ENCODE results near the gene PIAS4. TPM values are rescaled to one million over a fixed set of nuclear protein-coding genes. Genes with fewer than 3 reads are reported as not detected.
"Not testable (repeated sequence)": the region's sequence is repeated elsewhere in the genome, so short reads cannot be mapped to it uniquely, and the experiment has no call there.

The PIAS4 gene
- polyA plus RNA-seq (ENCODE audit: insufficient read length), result 25.0 TPM

- DNase-seq (ENCODE audit: low read depth), result peak; percentile 84
Measured at GRCh38 chr19:4007021-4007835, at the start of gene PIAS4. TSS of gene PIAS4 (plus strand) at chr19:4007736. CDS start at chr19:4007761, 25 bp downstream.

DNA sequence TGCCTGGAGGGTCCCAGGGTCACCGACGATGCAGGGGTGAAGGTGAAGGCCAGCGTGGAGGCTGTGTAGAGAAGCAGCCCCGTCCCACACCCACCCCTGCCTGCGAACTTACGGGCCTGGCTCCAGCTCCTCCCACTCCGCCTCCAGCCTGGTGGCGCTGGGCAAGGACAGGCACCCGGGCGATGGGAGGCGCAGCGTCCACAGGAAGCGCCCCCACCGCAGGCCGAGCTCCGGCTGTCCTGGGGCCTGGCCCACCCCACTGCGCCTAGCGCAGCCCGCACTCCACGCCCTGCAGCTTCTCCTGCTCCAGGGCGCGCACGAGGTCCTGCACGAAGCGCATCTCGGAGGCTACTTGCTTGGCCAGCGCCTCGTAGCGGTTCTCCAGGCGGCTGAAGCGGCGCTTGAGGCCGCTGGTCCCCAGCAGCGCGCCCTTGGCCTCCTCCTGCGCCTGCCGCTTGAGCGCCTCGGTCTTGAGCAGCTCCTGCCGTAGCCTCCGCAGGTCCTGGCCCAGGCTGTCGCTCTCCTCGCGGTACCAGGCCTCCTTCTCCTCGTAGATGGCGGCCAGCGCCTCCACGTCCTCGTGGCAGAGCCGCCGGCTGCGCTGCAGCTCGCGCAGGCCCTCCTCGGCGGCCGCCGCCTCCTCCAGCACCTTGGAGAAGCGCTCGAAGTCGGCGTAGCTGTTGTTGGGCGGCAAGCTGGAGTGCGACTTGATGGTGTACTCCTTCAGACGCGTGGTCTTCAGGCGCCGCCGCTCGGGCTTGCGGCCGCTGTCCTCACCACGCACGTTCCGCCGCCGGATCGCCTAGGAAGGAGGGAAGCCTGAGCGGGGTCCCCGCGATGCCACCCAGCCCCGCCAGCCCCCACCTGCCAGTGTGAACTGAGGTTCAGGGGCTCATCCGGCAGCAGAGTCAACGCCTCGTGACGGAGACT is 48.4 kb upstream of the PIAS4 start:
- DNase-seq (ENCODE audit: low read depth), result no peak

GRCh38 chr19:3959766-3960131 is 47.8 kb upstream of the PIAS4 start:
- no peak for DNase-seq (ENCODE audit: low read depth)

GRCh38 chr19:3961007-3961406 is 46.5 kb upstream of the PIAS4 start:
- no peak for DNase-seq (ENCODE audit: low read depth)

- no peak for DNase-seq (ENCODE audit: low read depth)
Measured at GRCh38 chr19:3963458-3964255, 43.9 kb upstream of the PIAS4 start.

- no peak for DNase-seq (ENCODE audit: low read depth)
Measured at GRCh38 chr19:3964256-3965194, 43.0 kb upstream of the PIAS4 start.

DNA sequence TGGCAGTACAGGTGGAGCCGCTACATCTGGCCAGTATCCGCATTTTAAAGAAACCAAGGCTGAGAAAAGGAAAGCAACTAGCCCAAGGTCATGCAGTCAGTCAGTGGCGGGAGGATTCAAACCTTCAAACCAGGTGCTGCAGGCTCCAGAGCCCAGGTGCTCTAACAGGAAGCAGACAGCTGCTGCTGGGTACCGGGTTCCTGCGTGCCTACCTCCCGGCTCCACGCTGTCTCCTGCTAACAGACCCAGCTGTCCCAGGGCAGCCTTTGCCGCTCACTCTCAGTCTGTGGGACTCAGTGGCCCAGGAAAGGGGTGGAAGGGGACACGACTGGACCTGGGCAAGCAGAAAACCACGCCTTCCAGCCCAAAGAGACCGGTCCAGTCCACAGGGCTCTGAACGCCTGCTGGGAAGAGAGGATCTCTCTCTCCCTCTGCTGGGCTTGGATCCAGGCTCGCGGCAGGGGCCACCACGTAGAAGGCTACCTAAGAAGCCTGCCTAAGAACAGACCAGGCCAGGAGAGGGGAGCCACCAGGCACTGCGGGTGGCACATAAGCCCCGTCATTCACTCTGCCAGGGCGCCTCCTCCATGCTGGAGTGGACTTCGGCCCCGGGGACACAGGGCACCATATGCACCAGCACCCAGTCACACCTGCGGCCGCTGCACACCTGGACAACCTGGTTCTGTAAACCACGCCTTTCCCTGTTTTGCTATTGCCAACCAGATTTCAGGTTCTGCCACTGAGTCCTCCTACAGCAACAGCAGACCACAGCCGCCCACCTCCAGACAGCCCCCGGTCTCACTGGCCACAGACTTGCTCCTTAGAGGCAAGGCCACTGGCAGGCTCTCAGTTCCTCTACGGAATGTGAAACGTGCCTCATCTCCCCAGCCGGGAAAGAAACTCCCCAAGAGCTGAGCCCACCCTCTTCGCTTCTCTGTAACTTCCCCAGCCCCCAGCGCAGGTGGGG is 41.2 kb upstream of the PIAS4 start:
- DNase-seq (ENCODE audit: low read depth), result no peak

GRCh38 chr19:3967983-3968382 is 39.6 kb upstream of the PIAS4 start:
- not testable (repeated sequence) for DNase-seq (ENCODE audit: low read depth)

DNA sequence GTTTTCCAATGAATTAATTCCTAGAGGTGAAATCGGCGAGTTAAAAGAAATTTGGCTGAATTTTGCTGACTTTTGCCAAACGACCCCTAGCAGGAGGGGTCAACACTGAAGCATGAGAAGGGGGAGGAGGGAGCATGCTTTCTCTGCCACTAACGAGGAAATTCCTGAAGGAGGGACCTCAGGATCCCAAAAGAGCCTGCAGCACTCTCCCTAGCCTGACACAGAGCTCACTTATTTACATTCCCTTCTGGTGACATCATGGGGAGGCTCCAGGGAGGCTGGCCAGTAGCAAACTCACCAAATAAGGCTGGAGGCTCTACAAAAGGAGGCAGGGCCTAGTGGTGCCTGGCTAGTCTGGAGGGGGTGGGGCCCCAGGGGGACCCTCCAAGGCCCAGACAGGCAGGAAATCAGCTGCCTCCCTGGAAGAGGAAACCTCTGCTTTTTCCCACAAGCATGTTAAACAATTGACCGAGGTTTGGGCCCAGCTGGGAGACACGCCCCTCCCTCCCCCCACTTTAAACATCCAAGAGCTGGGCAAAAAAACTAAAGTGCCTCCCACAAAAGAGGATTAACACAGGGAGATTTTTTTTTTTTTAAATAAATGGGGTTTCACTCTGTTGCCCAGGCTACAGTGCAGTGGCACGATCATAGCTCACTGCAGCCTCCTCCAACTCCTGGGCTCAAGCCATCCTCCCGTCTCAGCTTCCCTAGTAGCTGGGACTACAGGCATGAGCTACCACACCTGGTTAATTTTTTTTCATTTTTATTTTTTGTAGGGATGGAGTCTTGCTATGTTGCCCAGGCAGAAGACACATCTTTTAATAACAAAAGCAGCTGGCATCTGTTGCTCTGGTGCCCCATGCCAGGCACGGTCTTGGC is 38.7 kb upstream of the PIAS4 start:
- DNase-seq (ENCODE audit: low read depth), result peak; percentile 77

GRCh38 chr19:3969435-3970312 is 37.9 kb upstream of the PIAS4 start:
- DNase-seq (ENCODE audit: low read depth), result no peak

DNA sequence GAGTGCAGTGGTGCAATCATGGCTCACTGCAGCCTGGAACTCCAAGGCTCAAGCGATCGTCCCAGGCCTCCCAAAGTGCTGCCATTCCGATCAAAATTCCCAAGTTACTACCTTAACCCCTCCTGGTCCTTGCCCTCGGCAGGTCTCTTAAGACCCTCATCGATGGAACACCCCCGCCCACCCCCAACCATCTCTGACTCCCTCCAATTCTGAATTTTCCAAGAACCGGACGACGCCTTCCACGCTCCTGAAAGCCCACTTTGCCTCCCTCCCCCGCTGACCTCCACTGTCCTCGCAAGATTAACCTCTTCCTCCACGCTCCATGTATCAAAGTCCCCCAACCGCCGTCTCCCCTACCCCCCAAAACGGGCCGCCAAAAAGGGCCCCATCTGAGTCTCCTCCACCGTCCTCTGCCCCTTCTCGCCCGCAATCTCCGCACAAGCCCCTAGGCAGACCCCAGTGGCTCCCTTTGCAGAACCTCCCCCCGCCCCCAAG is 37.2 kb upstream of the PIAS4 start:
- no peak for DNase-seq (ENCODE audit: low read depth)

GRCh38 chr19:3970808-3971598 is 36.5 kb upstream of the PIAS4 start, which contains the start of gene DAPK3:
TSS of gene DAPK3 (minus strand) at chr19:3971099. CDS start at chr19:3969735, 1,364 bp downstream.
- peak; percentile 94 for DNase-seq (ENCODE audit: low read depth)

GRCh38 chr19:3975144-3975543 is 32.4 kb upstream of the PIAS4 start:
- no peak for DNase-seq (ENCODE audit: low read depth)

- no peak for DNase-seq (ENCODE audit: low read depth)
Measured at GRCh38 chr19:3975637-3976087, 31.9 kb upstream of the PIAS4 start.

GRCh38 chr19:3976495-3977241 is 30.9 kb upstream of the PIAS4 start:
- no peak for DNase-seq (ENCODE audit: low read depth)

All from forelimb muscle (tissue), 1 donor.